HUES6 (cell line): ENCODE data around the gene SPECC1.
"Not testable (repeated sequence)": the region's sequence is repeated elsewhere in the genome, so short reads cannot be mapped to it uniquely, and the experiment has no call there.

Experiments used
- H3K27ac ChIP-seq: 2 replicates; pipeline ENCODE4 v1.7.0; 2013; ENCODE audit warnings: low read depth, mild to moderate bottlenecking, low read length, inconsistent platforms
- H3K27me3 ChIP-seq: 2 replicates; pipeline ENCODE4 v1.6.1; 2013; ENCODE audit warnings: low read length; ENCODE audit not compliant: control insufficient read depth, insufficient read depth
- H3K36me3 ChIP-seq: 2 replicates; pipeline ENCODE4 v1.6.1; 2013; ENCODE audit warnings: low read length; ENCODE audit not compliant: control insufficient read depth, insufficient read depth
- H3K4me1 ChIP-seq: 2 replicates; pipeline ENCODE4 v1.6.1; 2013; ENCODE audit warnings: low read length; ENCODE audit not compliant: control insufficient read depth, insufficient read depth
- H3K4me3 ChIP-seq: 2 replicates; pipeline ENCODE4 v1.5.1; 2013; ENCODE audit warnings: low read depth, low read length
- H3K9ac ChIP-seq: one replicate; pipeline ENCODE4 v1.6.1; 2013; ENCODE audit warnings: mild to moderate bottlenecking, low read length
- H3K9me3 ChIP-seq: 2 replicates; pipeline ENCODE4 v1.6.1; 2013; ENCODE audit warnings: low read depth, low read length; ENCODE audit not compliant: control insufficient read depth, insufficient read depth

Gene SPECC1

GRCh38 chr17:20216154-20216815 is 207.1 kb downstream of the SPECC1 start:
- H3K4me1 ChIP-seq, result peaks cover 31% of the 10 kb centered on the region
- peaks cover 10% of the 10 kb centered on the region for H3K36me3 ChIP-seq
- no peak overlapping the region for H3K4me3 ChIP-seq
- H3K27ac ChIP-seq, result 0 out of 2 replicates have a peak overlapping the region, but pooled peaks have one; percentile 36
- no peaks in the 10 kb centered on the region for H3K27me3 ChIP-seq
- H3K9ac ChIP-seq, result no peak overlapping the region
- H3K9me3 ChIP-seq, result peaks cover 9% of the 10 kb centered on the region

- H3K9ac ChIP-seq, result no peak overlapping the region
- H3K9me3 ChIP-seq, result peaks cover 6% of the 10 kb centered on the region
- 0 out of 2 replicates have a peak overlapping the region, but pooled peaks have one; percentile 36 for H3K27ac ChIP-seq
- H3K4me1 ChIP-seq, result peaks cover 31% of the 10 kb centered on the region
- H3K27me3 ChIP-seq, result no peaks in the 10 kb centered on the region
- peaks cover 4% of the 10 kb centered on the region for H3K36me3 ChIP-seq
- H3K4me3 ChIP-seq, result no peak overlapping the region
These were observed 207.7 kb downstream of the SPECC1 start for GRCh38 chr17:20216853-20217252.

GRCh38 chr17:20217677-20218076 is 208.5 kb downstream of the SPECC1 start:
- no peaks in the 10 kb centered on the region for H3K27me3 ChIP-seq
- H3K27ac ChIP-seq, result no peak overlapping the region
- no peak overlapping the region for H3K9ac ChIP-seq
- H3K9me3 ChIP-seq, result no peaks in the 10 kb centered on the region
- H3K36me3 ChIP-seq, result no peaks in the 10 kb centered on the region; the same call in 1 of the 2 replicates
- no peak overlapping the region for H3K4me3 ChIP-seq
- peaks cover 36% of the 10 kb centered on the region for H3K4me1 ChIP-seq

- no peaks in the 10 kb centered on the region for H3K27me3 ChIP-seq
- H3K4me3 ChIP-seq, result no peak overlapping the region
- no peak overlapping the region for H3K9ac ChIP-seq
- H3K36me3 ChIP-seq, result no peaks in the 10 kb centered on the region; the same call in 1 of the 2 replicates
- no peaks in the 10 kb centered on the region for H3K9me3 ChIP-seq
- peaks cover 40% of the 10 kb centered on the region for H3K4me1 ChIP-seq
- no peak overlapping the region for H3K27ac ChIP-seq
These were observed 209.1 kb downstream of the SPECC1 start for GRCh38 chr17:20218272-20218671.

GRCh38 chr17:20223808-20224328 is 214.7 kb downstream of the SPECC1 start:
- H3K27me3 ChIP-seq, result no peaks in the 10 kb centered on the region
- H3K4me1 ChIP-seq, result peaks cover 37% of the 10 kb centered on the region
- peak overlapping the region; percentile 7; the same call in 1 of the 2 replicates for H3K27ac ChIP-seq
- H3K4me3 ChIP-seq, result no peak overlapping the region
- peaks cover 16% of the 10 kb centered on the region for H3K36me3 ChIP-seq
- H3K9me3 ChIP-seq, result no peaks in the 10 kb centered on the region
- H3K9ac ChIP-seq, result no peak overlapping the region

- Histone ChIP-seq H3K9ac (no peak overlapping the region), H3K4me1 (peaks cover 37% of the 10 kb centered on the region), H3K4me3 (no peak overlapping the region), H3K27me3 (no peaks in the 10 kb centered on the region), H3K27ac (peak overlapping the region; percentile 7; the same call in 1 of the 2 replicates), H3K9me3 (no peaks in the 10 kb centered on the region), H3K36me3 (peaks cover 21% of the 10 kb centered on the region)
These were observed 215.2 kb downstream of the SPECC1 start for GRCh38 chr17:20224379-20224778.

- H3K9me3 ChIP-seq, result no peaks in the 10 kb centered on the region
- peaks cover 37% of the 10 kb centered on the region for H3K4me1 ChIP-seq
- no peaks in the 10 kb centered on the region for H3K27me3 ChIP-seq
- H3K4me3 ChIP-seq, result no peak overlapping the region
- no peak overlapping the region for H3K9ac ChIP-seq
- peak overlapping the region; percentile 16; the same call in 1 of the 2 replicates for H3K27ac ChIP-seq
- peaks cover 30% of the 10 kb centered on the region for H3K36me3 ChIP-seq
These were observed 216.3 kb downstream of the SPECC1 start for GRCh38 chr17:20225162-20226115.

GRCh38 chr17:20226814-20227482 is 217.8 kb downstream of the SPECC1 start:
- Histone ChIP-seq H3K36me3 (peaks cover 44% of the 10 kb centered on the region), H3K4me1 (peaks cover 41% of the 10 kb centered on the region), H3K9me3 (no peaks in the 10 kb centered on the region), H3K9ac (no peak overlapping the region), H3K27ac (no peak overlapping the region), H3K27me3 (no peaks in the 10 kb centered on the region), H3K4me3 (no peak overlapping the region)

GRCh38 chr17:20227720-20228370 is 218.7 kb downstream of the SPECC1 start:
- H3K9me3 ChIP-seq, H3K27me3 ChIP-seq, H3K9ac ChIP-seq, H3K4me3 ChIP-seq, H3K27ac ChIP-seq: not testable (repeated sequence)
- Histone ChIP-seq H3K36me3 (peaks cover 52% of the 10 kb centered on the region), H3K4me1 (peaks cover 34% of the 10 kb centered on the region)

GRCh38 chr17:20228410-20228809 is 219.3 kb downstream of the SPECC1 start:
- Histone ChIP-seq H3K9me3 (no peaks in the 10 kb centered on the region), H3K36me3 (peaks cover 57% of the 10 kb centered on the region), H3K27me3 (no peaks in the 10 kb centered on the region), H3K9ac (no peak overlapping the region), H3K4me3 (no peak overlapping the region), H3K4me1 (peaks cover 32% of the 10 kb centered on the region), H3K27ac (no peak overlapping the region)
